ENCODE measurements around the gene TMEM234.

DNA sequence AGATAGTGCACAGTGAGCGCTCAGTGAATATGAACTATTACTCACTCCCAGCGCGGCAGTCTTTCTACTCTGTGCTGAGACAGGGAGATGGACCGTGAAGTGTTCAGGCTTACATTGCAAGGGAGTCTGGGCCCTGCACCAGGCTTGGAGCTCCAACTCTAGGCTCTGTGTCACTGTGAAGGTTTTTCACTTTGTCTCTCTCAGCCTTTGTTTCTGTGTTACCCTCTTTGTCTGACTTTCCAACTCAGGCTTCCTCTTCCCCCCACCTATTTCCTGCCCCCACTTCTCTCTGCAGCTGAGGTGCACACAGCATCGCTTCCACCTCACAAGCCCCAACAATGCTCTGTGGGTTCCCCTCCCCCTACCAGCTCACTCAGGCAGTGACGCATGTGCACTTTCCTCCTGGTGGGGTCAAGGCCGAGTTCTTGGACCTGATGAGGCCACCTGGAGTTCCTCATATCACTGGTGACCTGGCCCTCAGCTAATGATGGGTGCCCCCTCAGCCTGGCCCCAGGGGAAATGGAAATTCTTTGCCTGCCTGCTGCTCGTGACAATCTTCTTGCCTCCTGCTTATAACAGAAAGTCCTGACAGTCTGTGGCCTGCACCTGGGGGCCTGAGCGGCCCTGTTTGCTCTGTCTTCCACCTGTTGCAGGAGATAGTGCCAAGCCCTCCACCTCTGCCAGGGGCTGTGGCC, 27.8 kb upstream of the TMEM234 start:
- TF ChIP-seq, protein P1, sequence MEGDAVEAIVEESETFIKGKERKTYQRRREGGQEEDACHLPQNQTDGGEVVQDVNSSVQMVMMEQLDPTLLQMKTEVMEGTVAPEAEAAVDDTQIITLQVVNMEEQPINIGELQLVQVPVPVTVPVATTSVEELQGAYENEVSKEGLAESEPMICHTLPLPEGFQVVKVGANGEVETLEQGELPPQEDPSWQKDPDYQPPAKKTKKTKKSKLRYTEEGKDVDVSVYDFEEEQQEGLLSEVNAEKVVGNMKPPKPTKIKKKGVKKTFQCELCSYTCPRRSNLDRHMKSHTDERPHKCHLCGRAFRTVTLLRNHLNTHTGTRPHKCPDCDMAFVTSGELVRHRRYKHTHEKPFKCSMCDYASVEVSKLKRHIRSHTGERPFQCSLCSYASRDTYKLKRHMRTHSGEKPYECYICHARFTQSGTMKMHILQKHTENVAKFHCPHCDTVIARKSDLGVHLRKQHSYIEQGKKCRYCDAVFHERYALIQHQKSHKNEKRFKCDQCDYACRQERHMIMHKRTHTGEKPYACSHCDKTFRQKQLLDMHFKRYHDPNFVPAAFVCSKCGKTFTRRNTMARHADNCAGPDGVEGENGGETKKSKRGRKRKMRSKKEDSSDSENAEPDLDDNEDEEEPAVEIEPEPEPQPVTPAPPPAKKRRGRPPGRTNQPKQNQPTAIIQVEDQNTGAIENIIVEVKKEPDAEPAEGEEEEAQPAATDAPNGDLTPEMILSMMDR (IDR thresholded peaks at IDR 0.05; ENCODE audit: low read depth, low read length) = no peak
- no peak for TF ChIP-seq POLR2A (IDR thresholded peaks at IDR 0.05; ENCODE audit: extremely low read depth, insufficient read length)
